Loucy (cell line): ENCODE data around the gene ZNF121.

Experiments used
- H2AFZ ChIP-seq: fragments of 200-600 bp; sonication (generic); 2 replicates; pipeline ENCODE4 v1.6.0; 2016; ENCODE audit warnings: antibody characterized with exemption, mild to moderate bottlenecking, low read length, moderate library complexity
- H3F3A ChIP-seq: fragments of 200-600 bp; 2 replicates; pipeline ENCODE4 v1.6.0; 2016; ENCODE audit warnings: antibody characterized with exemption, low read depth, mild to moderate bottlenecking
- H3K27me3 ChIP-seq: fragments of 200-600 bp; sonication (generic); 2 replicates; pipeline ENCODE4 v1.6.1; 2014; ENCODE audit warnings: low read length, mild to moderate bottlenecking; ENCODE audit not compliant: insufficient read depth, poor library complexity, severe bottlenecking
- H3K36me3 ChIP-seq: fragments of 200-600 bp; sonication (generic); 2 replicates; pipeline ENCODE4 v1.6.1; 2016; ENCODE audit warnings: low read length; ENCODE audit not compliant: insufficient read depth
- H3K4me1 ChIP-seq: fragments of 200-600 bp; sonication (generic); 2 replicates; pipeline ENCODE4 v1.5.1; 2014; ENCODE audit warnings: low read length, mild to moderate bottlenecking; ENCODE audit not compliant: insufficient read depth, poor library complexity, severe bottlenecking
- H3K4me2 ChIP-seq: fragments of 200-600 bp; sonication (generic); 2 replicates; pipeline ENCODE4 v1.6.0; 2014; ENCODE audit warnings: antibody characterized with exemption, low read length, low read depth, mild to moderate bottlenecking; ENCODE audit not compliant: poor library complexity, severe bottlenecking
- H3K4me3 ChIP-seq: fragments of 200-600 bp; sonication (generic); 2 replicates; pipeline ENCODE4 v1.5.1; 2014; ENCODE audit warnings: low read length, mild to moderate bottlenecking, mixed read lengths; ENCODE audit not compliant: poor library complexity, severe bottlenecking
- H3K79me2 ChIP-seq: fragments of 200-600 bp; sonication (generic); 2 replicates; pipeline ENCODE4 v1.6.1; 2014; ENCODE audit warnings: low read length; ENCODE audit not compliant: insufficient read depth
- H3K9ac ChIP-seq: fragments of 200-600 bp; sonication (generic); 2 replicates; pipeline ENCODE4 v1.6.0; 2014; ENCODE audit warnings: mild to moderate bottlenecking, low read depth, low read length, moderate library complexity; ENCODE audit not compliant: poor library complexity, severe bottlenecking
- H3K9me2 ChIP-seq: fragments of 200-600 bp; sonication (generic); replicated peaks from 2 replicates; pipeline ENCODE4 v1.6.1; 2016; ENCODE audit warnings: low read depth, low read length, mixed read lengths
- H3K9me3 ChIP-seq: fragments of 200-600 bp; sonication (generic); 2 replicates; pipeline ENCODE4 v1.6.1; 2014; ENCODE audit warnings: mild to moderate bottlenecking, antibody characterized with exemption, low read length, low read depth; ENCODE audit not compliant: insufficient read depth
- H4K20me1 ChIP-seq: fragments of 200-600 bp; sonication (generic); 2 replicates; pipeline ENCODE4 v1.6.0; 2014; ENCODE audit warnings: antibody characterized with exemption, low read length, mild to moderate bottlenecking; ENCODE audit not compliant: insufficient read depth, poor library complexity, severe bottlenecking
- EZH2phosphoT487 ChIP-seq: fragments of 200-600 bp; IDR thresholded peaks from 2 replicates; pipeline ENCODE4 v1.6.1; 2018; ENCODE audit warnings: antibody characterized with exemption, mild to moderate bottlenecking, moderate library complexity, borderline replicate concordance
- TF ChIP-seq, protein P1 (sequence below): fragments of 200-600 bp; sonication (generic); conservative IDR thresholded peaks from 2 replicates; pipeline ENCODE4 v1.5.1; 2014; ENCODE audit warnings: mild to moderate bottlenecking, antibody characterized with exemption, low read length

Gene ZNF121

GRCh38 chr19:9538183-9539058, 45.9 kb downstream of the ZNF121 start, which contains the start of gene ZNF426:
TSS of gene ZNF426 (minus strand) at chr19:9538645. CDS start at chr19:9536232, 2,413 bp downstream.
- Histone ChIP-seq H3K36me3 (peaks cover 4% of the 10 kb centered on the region; the same call in 1 of the 2 replicates), H3K9ac (peak within 1 kb of the TSS; percentile 91), H2AFZ (peak within 1 kb of the TSS; percentile 94), H3K27me3 (no peaks in the 10 kb centered on the region), H3K9me2 (no peaks in the 10 kb centered on the region), H3K4me2 (peak within 1 kb of the TSS; percentile 59), H3F3A (no peaks in the 10 kb centered on the region), H3K9me3 (no peaks in the 10 kb centered on the region), H3K79me2 (peaks cover 15% of the 10 kb centered on the region), H3K4me3 (peak within 1 kb of the TSS; percentile 87), H4K20me1 (no peaks in the 10 kb centered on the region), H3K4me1 (peaks cover 4% of the 10 kb centered on the region)
- TF ChIP-seq, protein P1, sequence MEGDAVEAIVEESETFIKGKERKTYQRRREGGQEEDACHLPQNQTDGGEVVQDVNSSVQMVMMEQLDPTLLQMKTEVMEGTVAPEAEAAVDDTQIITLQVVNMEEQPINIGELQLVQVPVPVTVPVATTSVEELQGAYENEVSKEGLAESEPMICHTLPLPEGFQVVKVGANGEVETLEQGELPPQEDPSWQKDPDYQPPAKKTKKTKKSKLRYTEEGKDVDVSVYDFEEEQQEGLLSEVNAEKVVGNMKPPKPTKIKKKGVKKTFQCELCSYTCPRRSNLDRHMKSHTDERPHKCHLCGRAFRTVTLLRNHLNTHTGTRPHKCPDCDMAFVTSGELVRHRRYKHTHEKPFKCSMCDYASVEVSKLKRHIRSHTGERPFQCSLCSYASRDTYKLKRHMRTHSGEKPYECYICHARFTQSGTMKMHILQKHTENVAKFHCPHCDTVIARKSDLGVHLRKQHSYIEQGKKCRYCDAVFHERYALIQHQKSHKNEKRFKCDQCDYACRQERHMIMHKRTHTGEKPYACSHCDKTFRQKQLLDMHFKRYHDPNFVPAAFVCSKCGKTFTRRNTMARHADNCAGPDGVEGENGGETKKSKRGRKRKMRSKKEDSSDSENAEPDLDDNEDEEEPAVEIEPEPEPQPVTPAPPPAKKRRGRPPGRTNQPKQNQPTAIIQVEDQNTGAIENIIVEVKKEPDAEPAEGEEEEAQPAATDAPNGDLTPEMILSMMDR: no peak
- no peak for TF ChIP-seq EZH2phosphoT487

GRCh38 chr19:9535934-9536333, 48.4 kb downstream of the ZNF121 start:
- H3K9me3 ChIP-seq: peaks cover under 1% of the 10 kb centered on the region; the same call in 1 of the 2 replicates
- H3K4me2 ChIP-seq: peak overlapping the region; percentile 1
- no peaks in the 10 kb centered on the region for H3F3A ChIP-seq
- no peak for TF ChIP-seq EZH2phosphoT487
- TF ChIP-seq, protein P1: no peak
- peaks cover 17% of the 10 kb centered on the region; the same call in 1 of the 2 replicates for H3K36me3 ChIP-seq
- no peaks in the 10 kb centered on the region for H3K27me3 ChIP-seq
- no peaks in the 10 kb centered on the region for H4K20me1 ChIP-seq
- H3K9me2 ChIP-seq: no peaks in the 10 kb centered on the region
- no peak overlapping the region for H3K4me3 ChIP-seq
- H3K4me1 ChIP-seq: peaks cover 4% of the 10 kb centered on the region
- no peak overlapping the region for H2AFZ ChIP-seq
- peaks cover 15% of the 10 kb centered on the region for H3K79me2 ChIP-seq
- no peak overlapping the region for H3K9ac ChIP-seq

DNA sequence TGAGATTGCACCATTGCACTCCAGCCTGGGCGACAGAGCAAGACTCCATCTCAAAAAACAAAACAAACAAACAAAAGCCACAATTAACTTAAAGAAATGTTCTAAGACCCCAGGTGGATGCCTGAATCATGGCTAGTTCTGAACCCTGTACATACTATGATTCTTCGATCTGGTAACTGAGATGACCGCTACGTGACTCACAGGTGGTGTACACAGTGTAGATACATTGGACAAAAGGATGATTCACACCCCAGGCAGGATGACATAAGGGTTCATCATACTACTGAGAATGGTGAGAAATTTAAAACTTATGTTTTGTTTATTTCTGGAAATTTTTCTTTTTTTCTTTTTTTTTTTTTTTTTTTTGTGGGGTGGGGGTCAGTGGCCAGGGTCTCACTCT, 52.4 kb downstream of the ZNF121 start:
- no peaks in the 10 kb centered on the region for H3K4me1 ChIP-seq
- H3K36me3 ChIP-seq: peaks cover 44% of the 10 kb centered on the region
- H3K9ac ChIP-seq: no peak overlapping the region
- H3K9me2 ChIP-seq: no peaks in the 10 kb centered on the region
- H3F3A ChIP-seq: no peaks in the 10 kb centered on the region
- H4K20me1 ChIP-seq: no peaks in the 10 kb centered on the region
- H3K27me3 ChIP-seq: no peaks in the 10 kb centered on the region
- H3K9me3 ChIP-seq: peaks cover 24% of the 10 kb centered on the region
- H3K4me3 ChIP-seq: no peak overlapping the region
- TF ChIP-seq EZH2phosphoT487: no peak
- TF ChIP-seq, protein P1: no peak
- H2AFZ ChIP-seq: no peak overlapping the region
- H3K4me2 ChIP-seq: no peak overlapping the region
- no peaks in the 10 kb centered on the region for H3K79me2 ChIP-seq
